GM21367 (cell line): ENCODE results near the gene C16orf87.
"Not testable (repeated sequence)": the region's sequence is repeated elsewhere in the genome, so short reads cannot be mapped to it uniquely, and the experiment has no call there.

Experiments
- ATAC-seq: cut with Tn5 transposase; IDR thresholded peaks from one replicate; pipeline ENCODE4 v1.9.1; 2021; ENCODE audit not compliant: unreplicated experiment

Gene C16orf87

DNA sequence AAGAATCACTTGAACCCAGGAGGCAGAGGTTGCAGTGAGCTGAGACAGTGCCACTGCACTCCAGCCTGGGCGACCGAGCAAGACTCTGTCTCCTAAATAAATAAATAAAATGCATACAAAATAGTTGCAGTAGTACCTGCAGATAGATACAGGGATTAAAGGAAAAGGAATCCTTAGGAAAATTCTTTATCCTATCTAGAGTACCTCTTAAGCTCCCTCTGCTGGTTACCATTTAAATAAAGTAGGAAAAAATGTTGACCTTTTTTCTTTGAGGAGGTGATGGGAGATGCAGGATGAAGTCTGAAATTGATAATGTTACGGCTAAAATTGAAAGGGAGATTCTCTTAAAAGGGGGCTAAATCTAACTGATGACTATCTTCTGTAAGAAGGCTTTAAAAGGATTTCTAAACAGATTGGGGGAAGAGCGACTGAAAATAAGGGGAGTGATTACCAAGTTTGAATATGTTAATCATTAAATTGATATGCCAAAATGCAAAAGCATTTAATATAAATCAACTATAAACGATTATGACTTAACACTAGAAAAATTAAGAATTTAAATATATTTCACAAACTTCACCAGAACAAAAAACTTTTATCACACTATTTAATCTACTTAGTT is 29.4 kb downstream of the C16orf87 start:
- no peak for ATAC-seq

GRCh38 chr16:46800494-46800893 is 30.5 kb downstream of the C16orf87 start:
- no peak for ATAC-seq

- no peak for ATAC-seq
These were observed 33.5 kb downstream of the C16orf87 start for GRCh38 chr16:46797501-46797900.

DNA sequence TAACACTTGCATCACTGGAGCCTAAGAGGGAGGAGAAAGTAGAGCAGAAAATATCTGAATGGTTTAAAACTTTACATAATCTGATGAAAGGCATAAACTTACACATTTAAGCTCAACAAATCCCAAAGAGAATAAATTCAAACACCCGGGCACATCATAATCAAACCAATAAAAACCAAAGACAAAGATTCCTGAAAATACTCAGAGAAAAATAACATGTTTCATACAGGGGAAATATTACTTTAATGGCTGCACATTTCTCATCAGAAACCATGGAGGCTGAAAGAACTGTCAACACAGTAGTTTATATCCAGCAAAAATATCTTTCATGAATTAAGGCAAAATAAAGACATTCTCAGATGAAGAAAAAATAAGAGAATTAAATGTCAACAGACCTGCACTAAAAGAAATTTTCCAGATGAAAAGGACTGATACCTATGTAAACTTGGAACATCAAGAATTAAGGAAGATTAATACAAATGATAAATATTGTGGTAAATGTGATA is 34.2 kb downstream of the C16orf87 start:
- no peak for ATAC-seq

DNA sequence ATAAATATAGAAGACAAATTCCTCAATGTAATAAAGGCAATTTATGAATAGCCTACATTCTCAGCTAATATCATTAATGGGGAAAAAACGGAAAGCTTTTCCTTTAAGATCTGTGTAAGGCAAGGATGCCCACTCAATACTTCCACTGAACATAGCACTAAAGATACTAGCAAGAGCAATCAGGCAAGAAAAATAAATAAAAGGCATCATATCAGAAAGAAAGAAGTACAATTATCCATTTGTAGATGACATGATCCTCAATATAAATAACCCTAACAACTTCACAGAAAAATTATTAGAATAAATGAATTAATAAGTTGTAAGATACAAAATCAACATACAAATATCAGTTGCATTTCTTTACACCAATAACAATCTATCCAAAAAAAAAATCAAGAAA is 37.1 kb downstream of the C16orf87 start:
- no peak for ATAC-seq

- ATAC-seq, result no peak
These were observed 40.2 kb downstream of the C16orf87 start for GRCh38 chr16:46790599-46791270.

GRCh38 chr16:46789499-46790414 is 41.2 kb downstream of the C16orf87 start:
- ATAC-seq, result peak; percentile 72

DNA sequence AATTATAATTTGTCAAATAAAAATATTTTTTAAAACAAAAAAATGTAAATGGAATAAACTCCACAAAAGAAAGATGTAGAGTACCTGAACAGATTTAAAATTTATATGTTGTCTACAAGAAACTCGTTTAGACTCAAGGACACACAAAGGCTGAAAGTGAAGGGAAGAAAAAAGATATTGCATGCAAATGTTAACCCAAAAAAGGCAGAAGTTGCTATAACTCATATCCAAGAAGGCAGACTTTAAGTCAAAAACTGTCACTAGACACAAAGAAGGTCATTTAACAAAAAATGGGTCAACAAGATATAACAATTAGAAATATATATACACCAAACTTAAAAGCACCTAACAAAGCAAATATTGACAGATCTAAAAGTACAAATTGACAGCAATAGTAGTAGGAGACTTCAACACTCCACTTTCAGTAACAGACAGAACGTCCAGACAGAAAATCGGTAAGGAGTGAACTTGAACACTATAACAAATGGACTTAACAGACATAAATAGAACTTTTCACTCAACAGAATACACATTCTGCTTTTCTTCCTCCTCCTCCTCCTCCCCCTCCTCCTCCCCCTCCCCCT is 42.0 kb downstream of the C16orf87 start:
- ATAC-seq, result no peak

GRCh38 chr16:46787909-46788308 is 43.1 kb downstream of the C16orf87 start:
- no peak for ATAC-seq

- no peak for ATAC-seq
These were observed 45.7 kb downstream of the C16orf87 start for GRCh38 chr16:46785076-46785845.

DNA sequence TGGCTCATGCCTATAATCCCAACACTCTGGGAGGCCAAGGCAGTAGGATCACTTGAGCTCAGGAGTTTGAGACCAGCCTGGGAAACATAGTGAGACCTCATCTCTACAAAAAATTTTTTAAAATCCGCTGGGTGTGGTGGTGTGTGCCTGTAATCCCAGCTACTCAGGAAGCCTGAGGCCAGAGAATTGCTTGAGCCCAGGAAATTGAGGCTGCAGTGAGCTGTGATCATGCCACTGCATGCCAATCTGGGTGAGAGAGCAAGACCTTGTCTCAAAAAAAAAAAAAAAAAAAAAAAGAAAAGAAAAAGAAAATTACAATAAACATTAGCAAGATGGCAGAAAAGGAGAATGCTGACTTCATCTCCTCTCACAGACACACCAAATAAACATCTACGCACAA is 46.4 kb downstream of the C16orf87 start:
- not testable (repeated sequence) for ATAC-seq

- no peak for ATAC-seq
These were observed 47.2 kb downstream of the C16orf87 start for GRCh38 chr16:46783800-46784199.

- ATAC-seq, result no peak
These were observed 48.7 kb downstream of the C16orf87 start for GRCh38 chr16:46782320-46782719.

- ATAC-seq, result no peak
These were observed 53.2 kb downstream of the C16orf87 start for GRCh38 chr16:46777804-46778203.

- no peak for ATAC-seq
These were observed 55.8 kb downstream of the C16orf87 start for GRCh38 chr16:46775214-46775613.

DNA sequence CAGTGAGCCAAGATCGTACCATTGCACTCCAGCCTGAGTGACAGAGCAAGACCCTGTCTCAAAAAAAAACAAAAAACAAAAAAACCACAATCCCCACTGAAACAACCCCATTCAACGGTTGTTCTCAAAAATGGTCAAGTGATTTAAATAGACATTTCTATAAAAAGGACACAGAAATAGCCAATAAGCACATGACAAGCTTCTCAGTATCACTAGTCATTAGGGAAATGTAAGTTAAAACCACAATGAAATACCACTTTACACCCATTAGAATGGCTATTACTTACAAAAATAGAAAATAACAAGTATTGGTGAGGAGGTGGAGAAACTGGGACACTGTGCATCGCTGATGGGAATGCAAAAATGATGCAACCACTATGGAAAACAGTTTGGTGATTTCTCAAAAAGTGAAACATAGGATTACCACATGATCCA is 56.2 kb downstream of the C16orf87 start:
- ATAC-seq, result no peak

DNA sequence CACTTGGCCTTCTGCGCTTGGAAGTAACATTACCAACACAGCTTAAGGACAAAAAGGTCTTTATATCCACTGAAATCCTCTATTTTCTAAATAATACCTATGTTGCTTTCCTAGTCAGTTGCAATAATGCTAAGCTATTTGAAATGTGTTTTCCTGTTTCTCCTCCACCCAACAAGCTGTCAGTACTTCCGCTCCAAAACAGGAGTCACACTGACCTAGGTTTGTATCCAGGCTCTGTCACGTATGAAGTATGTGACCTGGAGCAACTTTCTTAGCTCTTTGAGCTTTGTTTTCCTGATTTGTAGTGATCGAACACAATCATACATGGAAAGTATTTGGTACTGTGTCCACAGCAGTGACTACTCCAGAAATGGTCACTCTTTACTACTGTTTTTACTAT is 58.5 kb downstream of the C16orf87 start:
- ATAC-seq, result no peak

GRCh38 chr16:46768809-46769208 is 62.2 kb downstream of the C16orf87 start:
- no peak for ATAC-seq

- no peak for ATAC-seq
These were observed 65.9 kb downstream of the C16orf87 start for GRCh38 chr16:46765050-46765449.

DNA sequence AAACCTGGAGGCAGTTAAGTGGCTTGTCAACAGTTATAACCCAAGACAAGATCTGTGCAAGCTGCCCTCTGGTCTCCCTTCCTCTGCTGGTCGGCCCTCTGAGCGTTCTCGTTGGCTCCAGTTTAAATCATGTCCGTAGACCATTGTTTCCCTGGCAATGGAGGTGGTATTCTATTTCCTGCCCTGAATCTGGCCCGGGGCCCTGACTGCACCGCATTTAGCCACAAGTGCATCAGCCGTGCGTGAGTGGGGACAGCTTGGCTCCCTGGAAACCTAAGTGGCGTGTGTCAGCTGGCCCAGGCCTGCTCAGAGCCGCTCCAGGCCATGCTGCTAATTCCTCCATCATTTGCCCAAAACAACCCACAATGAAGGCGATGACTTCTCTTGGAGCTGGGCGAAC is 67.8 kb downstream of the C16orf87 start:
- ATAC-seq, result no peak
